ENCODE results near the gene HSBP1L1. TPM values are rescaled to one million over a fixed set of nuclear protein-coding genes. Genes with fewer than 3 reads are reported as not detected.

Gene HSBP1L1
- total RNA-seq, 1 experiment from 2014 or later = not detected

- Histone ChIP-seq H3K23me2 (ENCODE audit: insufficient read length, low read depth, low read length, poor library complexity, severe bottlenecking) (no peaks in the 10 kb centered on the region), H2BK15ac (ENCODE audit: low read depth, low read length) (no peak overlapping the region), H3K4ac (ENCODE audit: low read depth, low read length) (no peak overlapping the region), H3K14ac (ENCODE audit: insufficient read depth, low read length) (no peak overlapping the region; the same call in 1 of the 2 replicates), H3K79me2 (ENCODE audit: insufficient read depth, low read length) (no peaks in the 10 kb centered on the region), H2AFZ (ENCODE audit: low read length) (no peak overlapping the region), H4K5ac (ENCODE audit: insufficient read length, low read depth, low read length) (no peak overlapping the region), H2AK5ac (ENCODE audit: insufficient read length, low read length) (no peak overlapping the region), H3K9me3 (ENCODE audit: control insufficient read depth, low read depth, low read length) (peaks cover 5% of the 10 kb centered on the region), H4K91ac (ENCODE audit: insufficient read length, low read depth, low read length) (no peak overlapping the region), H3K56ac (ENCODE audit: insufficient read length, low read depth, low read length) (no peak overlapping the region), H3K18ac (ENCODE audit: insufficient read length, low read depth, low read length) (no peak overlapping the region), H3K23ac (ENCODE audit: insufficient read length, low read depth, low read length) (no peak overlapping the region), H2BK120ac (ENCODE audit: low read depth, low read length, poor library complexity, severe bottlenecking) (no peak overlapping the region), H3K79me1 (ENCODE audit: insufficient read depth, low read depth, low read length, poor library complexity, severe bottlenecking) (no peaks in the 10 kb centered on the region), H2BK20ac (ENCODE audit: low read depth, low read length, poor library complexity, severe bottlenecking) (no peak overlapping the region), H3K4me2 (ENCODE audit: insufficient read depth, insufficient read length, low read length) (no peak overlapping the region), H4K8ac (replicated peaks; ENCODE audit: insufficient read length, low read depth, low read length) (no peak overlapping the region), H4K20me1 (ENCODE audit: control insufficient read depth, insufficient read depth, insufficient read length) (no peaks in the 10 kb centered on the region), H3K27me3 (ENCODE audit: insufficient read depth, low read length) (no peaks in the 10 kb centered on the region; the same call in 1 of the 2 replicates), H3K9ac (ENCODE audit: extremely low read depth, insufficient read length, low read length) (no peak overlapping the region), H2BK12ac (ENCODE audit: insufficient read length, low read depth, low read length) (no peak overlapping the region), H3T11ph (ENCODE audit: low read length) (no peak overlapping the region), H2BK5ac (ENCODE audit: insufficient read length, low read length) (no peak overlapping the region), H3K27ac (ENCODE audit: insufficient read length, low read depth, low read length) (no peak overlapping the region), H3K4me1 (ENCODE audit: insufficient read depth, low read length) (no peaks in the 10 kb centered on the region)
- Mint-ChIP-seq H3K4me3 (no peak overlapping the region; a peak in 1 of 5 replicates), H3K36me3 (ENCODE audit: insufficient read depth in 1 of 3, low read depth in 3 of 3) (peaks cover 14 to 49% (median 27%) of the 10 kb centered on the region in 3 experiments), H3K27ac (no peak overlapping the region), H3K4me1 (peaks cover 13% of the 10 kb centered on the region in 2 experiments), H3K27me3 (ENCODE audit: low read depth) (peaks cover 4% of the 10 kb centered on the region; the same call in 1 of the 2 replicates), H3K9me3 (peaks cover 37 to 42% of the 10 kb centered on the region in 2 experiments)
- WGBS (ENCODE audit: extremely low coverage, insufficient read length, low lambda C conversion rate) = no CpG with 5 or more reads among the region's 9 CpGs
- DNase-seq = no peak
- no peak for TF ChIP-seq CTCF (conservative IDR thresholded peaks at IDR 0.05)
Measured at GRCh38 chr18:79928563-79928960, 35.9 kb upstream of the HSBP1L1 start.
